GM12891 (cell line): ENCODE results near the gene PTPRD.

Experiments
- POLR2A ChIP-seq: IDR thresholded peaks from 2 replicates; pipeline ENCODE4 v1.6.1; 2011; ENCODE audit warnings: low read depth, low read length, control low read depth
- TAF1 ChIP-seq: IDR thresholded peaks from 2 replicates; pipeline ENCODE4 v1.6.1; 2011; ENCODE audit warnings: low read depth, low read length, control low read depth

DNA sequence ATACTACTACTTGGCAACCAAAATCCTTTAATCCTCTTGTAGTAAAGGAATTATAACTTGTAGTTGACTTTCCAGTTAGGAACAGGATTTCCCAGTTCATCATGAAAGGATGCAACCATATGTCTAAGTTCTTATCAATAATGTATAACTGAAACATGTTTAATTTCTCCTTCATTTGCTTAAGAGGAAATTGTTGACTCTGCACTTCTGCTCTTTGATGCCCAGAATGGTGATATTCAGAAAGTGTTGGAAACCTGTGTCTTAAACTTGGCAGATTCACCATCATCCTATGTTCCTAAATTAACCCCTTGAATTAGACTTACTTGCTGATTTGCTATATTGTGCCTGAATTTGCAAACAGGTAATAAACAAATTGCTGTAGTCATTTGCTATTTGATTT lies 201.5 kb downstream of the PTPRD start:
- TF ChIP-seq POLR2A: no peak
- no peak for TF ChIP-seq TAF1
